ENCODE data around the gene CFAP97.

CFAP97 gene

DNA sequence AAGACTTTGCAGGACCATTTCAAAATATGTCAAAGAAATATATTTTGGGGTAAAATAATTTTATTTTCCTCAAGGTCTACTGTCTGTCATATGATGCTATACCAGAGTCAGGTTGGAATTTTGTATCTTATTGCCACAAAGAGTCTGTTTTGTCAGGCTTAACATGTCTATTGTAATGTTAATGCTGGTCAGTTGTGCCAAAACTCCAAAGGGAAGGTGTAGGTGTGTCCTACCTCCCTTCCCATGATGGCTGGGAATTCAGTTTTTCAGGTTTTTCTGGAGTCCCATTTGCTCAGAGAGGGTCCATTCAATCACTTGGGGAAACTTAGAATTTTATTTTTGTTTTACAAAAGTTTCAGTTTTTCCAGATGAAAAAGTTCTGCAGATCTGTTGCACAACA lies 94.1 kb downstream of the CFAP97 start:
- DNase-seq (ENCODE audit: low spot score): no peak
